Measurements from ENCODE around the gene GPATCH4.

DNA sequence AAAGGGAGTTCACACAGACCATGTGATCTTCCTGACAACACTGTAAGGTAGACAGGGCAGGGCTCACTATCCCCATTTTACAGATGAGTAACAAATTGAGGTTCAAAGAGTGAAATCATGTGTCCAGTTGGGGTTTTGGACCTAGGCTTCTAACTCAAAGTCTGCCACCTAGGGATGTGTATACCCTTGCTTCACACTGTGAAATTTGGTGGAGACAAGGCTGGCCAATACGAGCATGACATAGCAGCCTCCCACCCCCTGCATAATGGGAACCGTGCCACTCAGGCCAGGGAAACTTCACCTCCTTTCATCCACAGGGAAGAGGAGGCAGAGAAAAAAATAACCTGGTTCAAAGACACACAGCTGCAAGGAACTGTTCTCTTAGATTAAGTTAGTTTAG, 35.8 kb downstream of the GPATCH4 start:
- TF ChIP-seq POLR2AphosphoS5 (IDR thresholded peaks at IDR 0.05; ENCODE audit: low read depth, low read length) (no peak), POLR2A (IDR thresholded peaks at IDR 0.05; ENCODE audit: low read depth, low read length) (no peak)

All from GM12892 (cell line).